LNCAP (cell line): ENCODE measurements around the gene C17orf58.
"Not testable (repeated sequence)": the region's sequence is repeated elsewhere in the genome, so short reads cannot be mapped to it uniquely, and the experiment has no call there.

ENCODE experiments used
- CTCF ChIP-seq: fragments of 450-650 bp; IDR thresholded peaks from 2 replicates; pipeline ENCODE4 v1.5.1; 2017; ENCODE audit warnings: mild to moderate bottlenecking

C17orf58 gene

GRCh38 chr17:67996301-67997171, at the start of gene C17orf58:
TSS of gene C17orf58 (minus strand) at chr17:67996469. CDS start at chr17:67996198, 271 bp downstream.
- not testable (repeated sequence) for TF ChIP-seq CTCF

DNA sequence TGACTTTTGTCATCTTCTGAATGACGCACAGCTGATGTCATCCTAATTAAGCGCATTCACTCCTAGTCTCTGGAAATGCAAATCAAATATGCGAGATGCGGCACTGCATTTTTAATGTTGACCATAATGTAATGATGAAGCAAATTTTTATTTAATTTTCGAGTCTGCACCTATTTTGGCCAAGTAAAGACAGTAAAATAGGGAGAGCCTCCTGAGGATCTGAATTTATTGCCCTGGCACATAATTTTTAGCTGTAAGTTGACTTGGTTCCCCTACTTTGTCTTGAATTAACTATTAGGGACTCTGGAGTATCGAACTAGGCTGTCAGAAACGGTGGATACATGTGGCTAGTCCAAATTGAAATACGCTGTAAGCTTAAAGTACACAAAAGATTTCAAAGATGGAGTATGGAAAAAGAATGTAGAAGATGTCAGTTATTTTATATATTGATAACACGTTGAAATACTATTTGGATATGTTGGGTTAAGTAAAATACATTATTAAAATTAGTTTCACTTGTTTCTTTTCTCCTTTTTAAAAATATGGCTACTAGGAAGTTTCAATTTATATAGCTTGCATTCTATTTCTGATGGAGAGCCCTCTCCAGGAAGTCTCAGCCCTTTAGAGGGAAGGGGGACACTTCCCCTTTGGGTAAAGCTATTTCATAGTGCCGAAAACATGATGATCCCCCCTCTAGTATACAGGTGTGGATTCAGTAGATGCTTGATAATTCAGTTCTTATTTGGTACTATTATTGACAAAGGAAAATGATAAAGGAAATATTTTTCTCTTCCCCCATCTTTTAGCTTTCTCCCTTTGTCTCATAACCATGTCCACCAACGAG, 40.3 kb upstream of the C17orf58 start:
- no peak for TF ChIP-seq CTCF

- TF ChIP-seq CTCF: no peak
Measured at GRCh38 chr17:68035523-68036303, 39.4 kb upstream of the C17orf58 start, which contains the start of gene KPNA2. TSS of gene KPNA2 (plus strand) at chr17:68035735. CDS start at chr17:68037133, 1,398 bp downstream.

DNA sequence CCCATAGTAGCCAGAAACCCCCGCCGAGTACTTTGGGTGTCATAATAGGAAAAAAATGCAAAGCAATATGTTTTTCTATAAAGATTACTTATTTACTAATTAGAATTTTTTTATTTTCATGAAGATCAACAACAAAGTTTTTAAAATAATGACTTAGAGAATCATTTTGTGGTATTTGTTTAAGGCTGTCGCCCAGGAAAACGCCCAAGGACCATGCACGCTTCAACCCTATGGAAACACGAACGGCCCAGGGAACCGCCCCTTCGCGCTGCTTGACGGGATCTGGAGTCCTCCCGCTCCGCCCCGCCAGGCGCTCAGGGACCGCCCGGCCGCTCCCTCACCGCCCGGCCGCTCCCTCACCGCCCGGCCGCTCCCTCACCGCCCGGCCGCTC, 38.9 kb upstream of the C17orf58 start:
- TF ChIP-seq CTCF: no peak

DNA sequence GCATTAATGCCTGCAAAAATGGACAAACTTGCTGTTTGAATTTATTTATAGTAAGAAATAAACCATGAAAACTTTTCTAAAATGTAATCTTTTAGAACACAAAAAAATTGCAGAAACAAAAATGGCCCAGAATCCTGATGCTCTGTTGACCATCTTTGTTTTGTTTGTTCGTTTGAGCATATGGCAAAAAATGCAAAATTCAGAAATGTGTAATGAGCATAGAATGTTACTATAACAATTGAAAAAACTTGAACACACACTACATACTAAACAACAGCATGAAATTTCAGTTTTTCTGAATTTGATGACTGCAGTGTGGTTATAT, 38.1 kb upstream of the C17orf58 start:
- TF ChIP-seq CTCF: no peak

- TF ChIP-seq CTCF: no peak
Measured at GRCh38 chr17:68033636-68034451, 37.6 kb upstream of the C17orf58 start.
